Hepatocyte (in vitro differentiated cells): ENCODE measurements around the gene GDPD5. TPM values are rescaled to one million over a fixed set of nuclear protein-coding genes. Genes with fewer than 3 reads are reported as not detected.

Experiments used
- DNase-seq: peaks from one replicate; pipeline ENCODE4 v3.0.0-alpha.2; 2016; ENCODE audit warnings: low spot score
- H2AFZ ChIP-seq: fragments of 200-600 bp; sonication (generic); 2 replicates; pipeline ENCODE4 v1.6.0; 2016; ENCODE audit warnings: antibody characterized with exemption, mild to moderate bottlenecking
- H3K27ac ChIP-seq: fragments of 200-600 bp; sonication (generic); 2 replicates; pipeline ENCODE4 v1.5.1; 2016; ENCODE audit warnings: mild to moderate bottlenecking
- H3K27me3 ChIP-seq: fragments of 200-600 bp; sonication (generic); 2 replicates; pipeline ENCODE4 v1.6.1; 2016
- H3K36me3 ChIP-seq: fragments of 200-600 bp; sonication (generic); replicated peaks from 2 replicates; pipeline ENCODE4 v1.5.1; 2016; ENCODE audit warnings: low read depth; ENCODE audit not compliant: insufficient read depth
- H3K4me1 ChIP-seq: fragments of 200-600 bp; sonication (generic); 2 replicates; pipeline ENCODE4 v1.5.1; 2016; ENCODE audit warnings: mild to moderate bottlenecking, moderate library complexity; ENCODE audit not compliant: insufficient read depth
- H3K4me2 ChIP-seq: fragments of 200-600 bp; sonication (generic); 2 replicates; pipeline ENCODE4 v1.6.0; 2016
- H3K4me3 ChIP-seq: fragments of 200-600 bp; sonication (generic); 2 replicates; pipeline ENCODE4 v1.5.1; 2016; ENCODE audit warnings: mild to moderate bottlenecking
- H3K79me2 ChIP-seq: fragments of 200-600 bp; sonication (generic); 2 replicates; pipeline ENCODE4 v1.6.0; 2017; ENCODE audit warnings: mild to moderate bottlenecking
- H3K9me2 ChIP-seq: fragments of 200-600 bp; sonication (generic); replicated peaks from 2 replicates; pipeline ENCODE4 v1.6.0; 2017; ENCODE audit warnings: mild to moderate bottlenecking; ENCODE audit not compliant: insufficient read depth
- H3K9me3 ChIP-seq: fragments of 200-600 bp; sonication (generic); 2 replicates; pipeline ENCODE4 v1.5.1; 2016; ENCODE audit warnings: low read depth, mild to moderate bottlenecking
- H4K20me1 ChIP-seq: fragments of 200-600 bp; sonication (generic); 2 replicates; pipeline ENCODE4 v1.6.0; 2016; ENCODE audit warnings: mild to moderate bottlenecking; ENCODE audit not compliant: insufficient read depth, poor library complexity, severe bottlenecking
- EZH2 ChIP-seq: fragments of 200-600 bp; sonication (generic); IDR thresholded peaks from 2 replicates; pipeline ENCODE4 v1.6.1; 2016; ENCODE audit warnings: antibody characterized with exemption, mild to moderate bottlenecking, borderline replicate concordance
- EZH2phosphoT487 ChIP-seq: fragments of 200-600 bp; sonication (generic); IDR thresholded peaks from one replicate; pipeline ENCODE4 v1.6.1; 2018; ENCODE audit warnings: antibody characterized with exemption, mild to moderate bottlenecking, low read depth, moderate library complexity; ENCODE audit not compliant: unreplicated experiment, severe bottlenecking
- WGBS: methylation state at CpG from one replicate; pipeline ENCODE4 v1.1.6; 2016; ENCODE audit warnings: low lambda C conversion rate; ENCODE audit errors: missing lambda C conversion rate; 5-methylcytosine and 5-hydroxymethylcytosine counted together
- polyA plus RNA-seq: library from polyadenylated mRNA; unstranded; fragments of >200 nt; fragmentation: Nextera tagmentation; extraction: Ambion mirVana; gene quantifications from 2 replicates; pipeline ENCODE4 v1.2.1, GENCODE V29; 2016
- total RNA-seq: library from RNA; depleted of rRNA; stranded (reverse); fragments of >200 nt; gene quantifications from 2 replicates; pipeline ENCODE4 v1.2.3, GENCODE V29; 2014
- TF ChIP-seq, protein P1 (sequence below): fragments of 200-600 bp; sonication (generic); IDR thresholded peaks from 2 replicates; pipeline ENCODE4 v1.5.1; 2016; ENCODE audit warnings: antibody characterized with exemption, mild to moderate bottlenecking; ENCODE audit not compliant: poor library complexity

GDPD5 gene
- total and polyA plus RNA-seq, 2 experiments from 2014 or later, result 5.2 to 8.9 TPM

DNA sequence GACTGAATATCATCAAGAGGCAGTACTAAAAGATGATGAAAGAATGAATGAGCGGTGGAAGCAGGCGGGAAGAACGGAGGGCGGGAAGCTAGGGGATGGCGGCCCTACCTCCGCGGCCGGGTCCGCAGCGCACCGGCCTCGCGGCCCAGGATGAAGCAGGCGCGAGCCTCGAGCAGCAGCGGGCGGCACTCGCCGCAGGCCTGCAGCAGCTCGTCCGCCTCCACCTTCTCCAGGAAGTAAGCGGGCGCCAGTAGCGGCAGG lies 96.2 kb downstream of the GDPD5 start:
- Histone ChIP-seq H4K20me1 (no peaks in the 10 kb centered on the region), H3K27me3 (peaks cover 45% of the 10 kb centered on the region), H3K9me3 (peaks cover 5% of the 10 kb centered on the region), H3K9me2 (no peaks in the 10 kb centered on the region), H3K4me3 (peak overlapping the region; percentile 7), H3K4me1 (no peaks in the 10 kb centered on the region), H3K4me2 (peak overlapping the region; percentile 79), H3K27ac (no peak overlapping the region), H2AFZ (peak overlapping the region; percentile 31), H3K36me3 (no peaks in the 10 kb centered on the region), H3K79me2 (no peaks in the 10 kb centered on the region)
- TF ChIP-seq EZH2phosphoT487 (no peak), EZH2 (no peak)
- TF ChIP-seq, protein P1, sequence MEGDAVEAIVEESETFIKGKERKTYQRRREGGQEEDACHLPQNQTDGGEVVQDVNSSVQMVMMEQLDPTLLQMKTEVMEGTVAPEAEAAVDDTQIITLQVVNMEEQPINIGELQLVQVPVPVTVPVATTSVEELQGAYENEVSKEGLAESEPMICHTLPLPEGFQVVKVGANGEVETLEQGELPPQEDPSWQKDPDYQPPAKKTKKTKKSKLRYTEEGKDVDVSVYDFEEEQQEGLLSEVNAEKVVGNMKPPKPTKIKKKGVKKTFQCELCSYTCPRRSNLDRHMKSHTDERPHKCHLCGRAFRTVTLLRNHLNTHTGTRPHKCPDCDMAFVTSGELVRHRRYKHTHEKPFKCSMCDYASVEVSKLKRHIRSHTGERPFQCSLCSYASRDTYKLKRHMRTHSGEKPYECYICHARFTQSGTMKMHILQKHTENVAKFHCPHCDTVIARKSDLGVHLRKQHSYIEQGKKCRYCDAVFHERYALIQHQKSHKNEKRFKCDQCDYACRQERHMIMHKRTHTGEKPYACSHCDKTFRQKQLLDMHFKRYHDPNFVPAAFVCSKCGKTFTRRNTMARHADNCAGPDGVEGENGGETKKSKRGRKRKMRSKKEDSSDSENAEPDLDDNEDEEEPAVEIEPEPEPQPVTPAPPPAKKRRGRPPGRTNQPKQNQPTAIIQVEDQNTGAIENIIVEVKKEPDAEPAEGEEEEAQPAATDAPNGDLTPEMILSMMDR, result no peak
- 64% methylated on average over 11 of the region's 25 CpGs for WGBS
- DNase-seq, result no peak

DNA sequence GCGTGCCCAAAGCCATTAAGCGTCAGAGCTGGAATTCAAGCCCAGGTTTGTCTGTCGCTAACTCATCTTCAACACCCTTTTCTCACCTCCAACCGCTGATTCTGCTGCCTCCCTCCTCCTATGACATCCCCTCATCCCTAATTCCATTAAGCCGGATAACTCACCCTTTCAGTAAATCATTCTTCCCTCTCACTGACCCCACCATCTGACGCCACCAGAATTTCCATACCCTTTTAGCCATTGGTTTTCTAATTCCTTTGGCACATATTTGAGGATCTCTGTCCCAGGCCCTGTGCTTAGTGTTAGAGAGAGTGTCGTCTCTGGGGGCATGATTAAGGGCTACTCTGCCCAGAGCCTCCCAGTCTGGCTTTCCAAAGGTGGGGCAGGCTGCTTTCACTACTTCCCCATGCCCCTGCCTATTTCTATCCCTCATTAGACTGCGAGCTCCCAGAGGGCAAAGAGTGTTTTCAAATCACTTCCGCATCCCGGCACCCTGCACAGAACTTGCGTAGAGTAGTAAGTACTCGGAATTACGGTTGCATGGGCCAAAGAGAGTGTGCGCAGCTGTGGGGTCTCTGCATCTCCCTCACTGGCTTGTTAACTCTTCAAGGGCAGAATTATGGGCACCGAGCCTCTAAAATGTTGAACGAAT lies 96.6 kb downstream of the GDPD5 start:
- Histone ChIP-seq H3K27ac (no peak overlapping the region), H3K4me3 (peak overlapping the region; percentile 7), H3K4me2 (peak overlapping the region; percentile 79), H4K20me1 (no peaks in the 10 kb centered on the region), H3K9me3 (peaks cover 5% of the 10 kb centered on the region), H3K4me1 (no peaks in the 10 kb centered on the region), H3K9me2 (no peaks in the 10 kb centered on the region), H3K36me3 (no peaks in the 10 kb centered on the region), H3K27me3 (peaks cover 45% of the 10 kb centered on the region), H3K79me2 (no peaks in the 10 kb centered on the region), H2AFZ (no peak overlapping the region)
- 96% methylated on average over 16 of the region's 16 CpGs for WGBS
- TF ChIP-seq, protein P1, result no peak
- peak; percentile 0 for TF ChIP-seq EZH2
- DNase-seq, result no peak

DNA sequence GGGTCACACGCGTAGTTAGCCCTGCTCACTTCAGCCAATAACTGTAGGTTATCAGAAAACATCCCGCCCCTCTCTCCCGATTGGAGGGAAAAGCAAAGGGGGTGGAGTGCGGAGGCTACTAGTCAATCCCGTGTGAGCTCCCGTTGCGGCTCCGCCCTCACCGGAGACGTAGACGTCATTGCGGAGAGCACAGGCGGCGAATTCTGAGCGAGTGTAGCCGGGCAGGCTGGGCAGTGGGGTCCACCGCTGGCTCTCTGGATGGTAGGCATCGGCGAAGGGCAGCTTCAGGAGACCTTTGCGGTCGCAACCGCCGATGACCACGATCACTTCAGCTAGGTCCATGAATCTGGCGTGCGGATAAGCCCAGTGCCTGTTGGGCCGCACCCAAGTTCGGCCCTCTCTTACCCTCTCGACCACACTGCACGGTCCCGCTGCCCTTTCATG lies 97.4 kb downstream of the GDPD5 start:
- 82% methylated on average over 17 of the region's 32 CpGs for WGBS
- no peak for DNase-seq
- H3K9me3 ChIP-seq, result peaks cover 5% of the 10 kb centered on the region
- no peak overlapping the region for H3K4me3 ChIP-seq
- H3K27ac ChIP-seq, result no peak overlapping the region
- H2AFZ ChIP-seq, result no peak overlapping the region
- H3K4me1 ChIP-seq, result peaks cover 3% of the 10 kb centered on the region
- H3K4me2 ChIP-seq, result no peak overlapping the region
- H3K79me2 ChIP-seq, result no peaks in the 10 kb centered on the region
- no peaks in the 10 kb centered on the region for H4K20me1 ChIP-seq
- H3K27me3 ChIP-seq, result peaks cover 40% of the 10 kb centered on the region
- H3K9me2 ChIP-seq, result no peaks in the 10 kb centered on the region
- H3K36me3 ChIP-seq, result no peaks in the 10 kb centered on the region
- TF ChIP-seq EZH2phosphoT487, result no peak

DNA sequence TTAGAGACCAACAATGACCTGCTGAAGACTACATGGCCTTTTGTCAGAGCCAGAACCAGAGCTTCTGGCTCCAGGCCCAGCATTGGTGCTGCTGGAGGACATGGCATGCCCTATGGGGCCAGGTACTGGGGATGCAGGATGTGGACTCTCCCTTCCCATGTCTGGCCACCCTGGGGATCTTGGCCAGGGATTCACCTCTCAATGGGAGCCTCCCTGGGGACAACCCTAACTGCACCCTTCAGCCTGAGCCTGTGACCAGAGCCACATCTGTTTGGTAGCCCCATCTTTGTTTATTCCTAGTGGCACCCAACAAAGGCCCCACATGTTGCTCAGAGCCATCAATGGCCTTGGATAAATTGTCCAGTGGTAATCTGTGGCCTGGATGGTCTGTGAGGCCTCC lies 98.6 kb downstream of the GDPD5 start:
- DNase-seq, result no peak
- H3K36me3 ChIP-seq, result no peaks in the 10 kb centered on the region
- H3K79me2 ChIP-seq, result no peaks in the 10 kb centered on the region
- H3K27me3 ChIP-seq, result peaks cover 28% of the 10 kb centered on the region
- H3K4me2 ChIP-seq, result no peak overlapping the region
- H3K9me2 ChIP-seq, result no peaks in the 10 kb centered on the region
- no peaks in the 10 kb centered on the region for H4K20me1 ChIP-seq
- no peak overlapping the region for H3K4me3 ChIP-seq
- no peak overlapping the region for H2AFZ ChIP-seq
- H3K9me3 ChIP-seq, result peaks cover 5% of the 10 kb centered on the region
- TF ChIP-seq EZH2, result no peak
- no peak for TF ChIP-seq EZH2phosphoT487
- TF ChIP-seq, protein P1, result no peak
- no peak overlapping the region for H3K27ac ChIP-seq
- H3K4me1 ChIP-seq, result peaks cover 12% of the 10 kb centered on the region
